Vagina (tissue), 2 donors: ENCODE results near the gene ODAD2. TPM values are rescaled to one million over a fixed set of nuclear protein-coding genes. Genes with fewer than 3 reads are reported as not detected.

ENCODE experiments used
- DNase-seq, 2 donors: peaks; one replicate each; pipeline ENCODE4 v3.0.0-alpha.2; 2017; ENCODE audit errors: extremely low spot score in 2 of 2
- H3K27ac ChIP-seq: fragments of 200-600 bp; sonication (generic); one replicate; pipeline ENCODE4 v1.5.1; 2019
- H3K27me3 ChIP-seq: fragments of 200-600 bp; sonication (generic); one replicate; pipeline ENCODE4 v1.5.1; 2019
- H3K36me3 ChIP-seq, 2 donors: fragments of 200-600 bp; sonication (generic); one replicate each; pipeline ENCODE4 v1.5.1; 2017 to 2019
- H3K4me1 ChIP-seq: fragments of 200-600 bp; sonication (generic); one replicate; pipeline ENCODE4 v1.5.1; 2019
- H3K4me3 ChIP-seq, 2 donors: fragments of 200-600 bp; sonication (generic); 1 replicate in 1 of 2; 2 replicates in 1 of 2; pipeline ENCODE4 v1.5.1; 2016 to 2019
- H3K9me3 ChIP-seq: fragments of 200-600 bp; sonication (generic); one replicate; pipeline ENCODE4 v1.5.1; 2019
- CTCF ChIP-seq, 3 experiments: fragments of 450-650 bp in 2 of 3; fragments of 200-600 bp in 1 of 3; sonication (generic) in 1 of 3; IDR thresholded peaks; one replicate each; pipeline ENCODE4 v1.5.1; 2017 to 2019; ENCODE audit warnings: antibody characterized with exemption in 3 of 3, mild to moderate bottlenecking in 2 of 3, moderate library complexity in 2 of 3
- POLR2A ChIP-seq, 2 donors: fragments of 450-650 bp; IDR thresholded peaks; one replicate each; pipeline ENCODE4 v1.6.1; 2017; ENCODE audit warnings: antibody characterized with exemption in 2 of 2, mild to moderate bottlenecking in 2 of 2, moderate library complexity in 2 of 2
- POLR2AphosphoS5 ChIP-seq, 2 donors: sonication (generic); formaldehyde crosslinking; IDR thresholded peaks; one replicate each; pipeline ENCODE4 v1.9.0; 2017; ENCODE audit warnings: antibody characterized with exemption in 2 of 2, mild to moderate bottlenecking in 2 of 2, low read depth in 1 of 2; ENCODE audit not compliant: insufficient read depth in 1 of 2
- intact Hi-C: fragments of 100-400 bp; cut with DNase I; formaldehyde crosslinking; loops from one replicate; pipeline ENCODE4 v1.15.1; 2023
- total RNA-seq: library from RNA; depleted of rRNA; stranded (reverse); fragments of >200 nt; gene quantifications from one replicate; pipeline ENCODE4 v1.2.3, GENCODE V29; 2016

The ODAD2 gene
- total RNA-seq, 1 donor from 2014 or later: 0.25 TPM

- no peak for DNase-seq
- intact Hi-C loops: no loop called here
Observed at GRCh38 chr10:27838901-27839300, 160.0 kb downstream of the ODAD2 start.

GRCh38 chr10:27838361-27838760 lies 160.5 kb downstream of the ODAD2 start:
- Histone ChIP-seq H3K4me1 (no peaks in the 10 kb centered on the region), H3K4me3 (no peak overlapping the region), H3K27me3 (no peaks in the 10 kb centered on the region), H3K36me3 (no peaks in the 10 kb centered on the region), H3K27ac (no peak overlapping the region), H3K9me3 (no peaks in the 10 kb centered on the region)
- DNase-seq: no peak
- TF ChIP-seq CTCF (IDR thresholded peaks at IDR 0.05) (no peak), POLR2AphosphoS5 (IDR thresholded peaks at IDR 0.05; ENCODE audit: insufficient read depth in 1 of 2, low read depth in 1 of 2) (no peak), POLR2A (IDR thresholded peaks at IDR 0.05) (no peak)
- intact Hi-C loops: no loop called here

More at GRCh38 chr10:27838901-27839300, 160.0 kb downstream of the ODAD2 start:
- Histone ChIP-seq H3K4me1 (no peaks in the 10 kb centered on the region), H3K27ac (no peak overlapping the region), H3K4me3 (no peak overlapping the region), H3K27me3 (no peaks in the 10 kb centered on the region), H3K36me3 (no peaks in the 10 kb centered on the region), H3K9me3 (no peaks in the 10 kb centered on the region)
- TF ChIP-seq CTCF (IDR thresholded peaks at IDR 0.05) (no peak), POLR2AphosphoS5 (IDR thresholded peaks at IDR 0.05; ENCODE audit: insufficient read depth in 1 of 2, low read depth in 1 of 2) (no peak), POLR2A (IDR thresholded peaks at IDR 0.05) (no peak)

GRCh38 chr10:27834476-27834875 lies 164.4 kb downstream of the ODAD2 start:
- no peaks in the 10 kb centered on the region for H3K27me3 ChIP-seq
- no peaks in the 10 kb centered on the region for H3K4me1 ChIP-seq
- intact Hi-C loops: no loop called here
- no peak overlapping the region for H3K27ac ChIP-seq
- no peaks in the 10 kb centered on the region for H3K36me3 ChIP-seq
- no peak for DNase-seq
- no peaks in the 10 kb centered on the region for H3K9me3 ChIP-seq
- TF ChIP-seq CTCF (IDR thresholded peaks at IDR 0.05) (no peak), POLR2A (IDR thresholded peaks at IDR 0.05) (no peak), POLR2AphosphoS5 (IDR thresholded peaks at IDR 0.05; ENCODE audit: insufficient read depth in 1 of 2, low read depth in 1 of 2) (no peak)
- no peak overlapping the region for H3K4me3 ChIP-seq

GRCh38 chr10:27833792-27834191 lies 165.1 kb downstream of the ODAD2 start:
- Histone ChIP-seq H3K27me3 (no peaks in the 10 kb centered on the region), H3K27ac (no peak overlapping the region), H3K4me1 (no peaks in the 10 kb centered on the region), H3K36me3 (no peaks in the 10 kb centered on the region), H3K4me3 (no peak overlapping the region), H3K9me3 (no peaks in the 10 kb centered on the region)
- intact Hi-C loops: no loop called here
- no peak for DNase-seq
- TF ChIP-seq POLR2AphosphoS5 (IDR thresholded peaks at IDR 0.05; ENCODE audit: insufficient read depth in 1 of 2, low read depth in 1 of 2): no peak
- TF ChIP-seq CTCF (IDR thresholded peaks at IDR 0.05): no peak
- TF ChIP-seq POLR2A (IDR thresholded peaks at IDR 0.05): no peak

- intact Hi-C loops: no loop called here
- TF ChIP-seq POLR2AphosphoS5 (IDR thresholded peaks at IDR 0.05; ENCODE audit: insufficient read depth in 1 of 2, low read depth in 1 of 2) (no peak), POLR2A (IDR thresholded peaks at IDR 0.05) (no peak), CTCF (IDR thresholded peaks at IDR 0.05) (no peak)
- DNase-seq: no peak
Observed at GRCh38 chr10:27832826-27833225, 166.1 kb downstream of the ODAD2 start.

More at GRCh38 chr10:27832826-27833225, 166.1 kb downstream of the ODAD2 start:
- Histone ChIP-seq H3K27ac (no peak overlapping the region), H3K9me3 (no peaks in the 10 kb centered on the region), H3K4me1 (no peaks in the 10 kb centered on the region), H3K27me3 (no peaks in the 10 kb centered on the region), H3K36me3 (no peaks in the 10 kb centered on the region), H3K4me3 (no peak overlapping the region)
